ENCODE measurements around the gene TRPM5. TPM values are rescaled to one million over a fixed set of nuclear protein-coding genes. Genes with fewer than 3 reads are reported as not detected.

Gene TRPM5
- total RNA-seq, 1 experiment from 2014 or later: 0.07 TPM

GRCh38 chr11:2435288-2436012, 8.9 kb downstream of the TRPM5 start:
- ATAC-seq (no peak), DNase-seq (ENCODE audit: low spot score) (no peak)
- H3K4me1 Mint-ChIP-seq: no peaks in the 10 kb centered on the region
- peaks cover 40% of the 10 kb centered on the region for H3K27me3 Mint-ChIP-seq (ENCODE audit: low read depth)
- no peaks in the 10 kb centered on the region for H3K36me3 Mint-ChIP-seq
- TF ChIP-seq ZBTB21 (CRISPR knock-in tag; IDR thresholded peaks at IDR 0.05; ENCODE audit: borderline replicate concordance): no peak
- TF ChIP-seq FOXK1 (CRISPR knock-in tag; IDR thresholded peaks at IDR 0.05): no peak
- TF ChIP-seq NFYB (CRISPR knock-in tag; conservative IDR thresholded peaks at IDR 0.05; ENCODE audit: low read depth): no peak
- no peak for TF ChIP-seq FOXJ3 (CRISPR knock-in tag; IDR thresholded peaks at IDR 0.05; ENCODE audit: borderline replicate concordance)
- no peak for TF ChIP-seq CDX4 (CRISPR knock-in tag; IDR thresholded peaks at IDR 0.05; ENCODE audit: borderline replicate concordance)
- no peak overlapping the region for H3K4me3 Mint-ChIP-seq
- ChIA-PET POLR2A (no interaction called here), CTCF (no interaction called here)
- H3K27ac Mint-ChIP-seq: no peak overlapping the region
- peaks cover 5% of the 10 kb centered on the region for H3K9me3 Mint-ChIP-seq

- Mint-ChIP-seq H3K27ac (no peak overlapping the region), H3K27me3 (ENCODE audit: low read depth) (peaks cover 32% of the 10 kb centered on the region), H3K4me1 (no peaks in the 10 kb centered on the region), H3K36me3 (no peaks in the 10 kb centered on the region), H3K4me3 (no peak overlapping the region), H3K9me3 (peaks cover 2% of the 10 kb centered on the region)
- no peak for ATAC-seq
- TF ChIP-seq ATF6 (CRISPR knock-in tag; IDR thresholded peaks at IDR 0.05) (no peak), ERG (CRISPR knock-in tag; IDR thresholded peaks at IDR 0.05) (no peak), NR3C1 (CRISPR knock-in tag; conservative IDR thresholded peaks at IDR 0.05; ENCODE audit: low read depth) (no peak), HMGA2 (CRISPR knock-in tag; IDR thresholded peaks at IDR 0.05) (no peak), ZNF512 (CRISPR knock-in tag; IDR thresholded peaks at IDR 0.05; ENCODE audit: borderline replicate concordance) (no peak), MAX (CRISPR knock-in tag; IDR thresholded peaks at IDR 0.05) (no peak), ZNF121 (CRISPR knock-in tag; IDR thresholded peaks at IDR 0.05) (no peak), ZNF281 (CRISPR knock-in tag; IDR thresholded peaks at IDR 0.05) (no peak)
- DNase-seq (ENCODE audit: low spot score): no peak
- ChIA-PET CTCF (no interaction called here), POLR2A (no interaction called here)
These were observed 9.6 kb downstream of the TRPM5 start for GRCh38 chr11:2434506-2435255.

Data from WTC11 (cell line).